AG04449 (cell line): ENCODE measurements around the gene MEMO1.

Source experiments
- CTCF ChIA-PET: fragments of 350-600 bp; formaldehyde crosslinking; extraction: SDS; loops from one replicate; lab custom pipeline; 2021; ENCODE audit warnings: antibody characterized with exemption; lab: Yijun Ruan, JAX
- POLR2A ChIA-PET: fragments of 400-600, 350-600 bp; formaldehyde crosslinking; extraction: SDS; loops from one replicate; lab custom pipeline; 2020; ENCODE audit warnings: antibody characterized with exemption, inconsistent platforms; lab: Yijun Ruan, JAX
- DNase-seq: peaks from one replicate; pipeline ENCODE4 v3.0.0-alpha.2; 2010; ENCODE audit warnings: low read depth, low spot score
- H3K4me3 ChIP-seq: 2 replicates; pipeline ENCODE4 v1.5.1; 2011; ENCODE audit warnings: low read depth, mild to moderate bottlenecking, control low read depth, low read length
- CTCF ChIP-seq: IDR thresholded peaks from one replicate; pipeline ENCODE4 v1.5.1; 2011; ENCODE audit warnings: mild to moderate bottlenecking, moderate library complexity, low read length, control low read depth, inconsistent platforms; ENCODE audit not compliant: insufficient read depth; ENCODE audit errors: missing control alignments

The MEMO1 gene

DNA sequence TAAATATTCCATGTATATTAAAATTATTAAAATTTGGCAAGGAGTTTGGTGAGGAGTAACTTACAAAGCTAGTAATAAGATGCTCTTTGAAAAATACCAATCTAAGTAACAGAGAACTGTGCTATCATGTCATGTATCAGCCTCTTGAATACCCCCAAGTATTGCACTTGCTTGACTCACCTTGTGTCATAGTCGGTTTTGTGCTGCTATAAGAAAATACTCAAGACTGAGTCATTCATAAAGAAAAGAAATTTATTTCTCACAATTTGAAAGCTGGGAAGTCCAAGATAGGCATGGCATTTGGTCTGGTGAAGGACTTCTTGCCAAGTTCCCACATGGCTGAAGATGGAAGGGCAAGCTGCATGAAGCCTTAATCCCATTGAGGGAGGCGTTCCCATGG lies 179.2 kb downstream of the MEMO1 start:
- ChIA-PET CTCF (no interaction called here), POLR2A (no interaction called here)
- no peak overlapping the region for H3K4me3 ChIP-seq
- no peak for DNase-seq
- no peak for TF ChIP-seq CTCF

GRCh38 chr2:31828891-31829290 lies 181.9 kb downstream of the MEMO1 start:
- ChIA-PET CTCF (no interaction called here), POLR2A (no interaction called here)
- no peak overlapping the region for H3K4me3 ChIP-seq
- TF ChIP-seq CTCF: no peak
- DNase-seq: no peak

DNA sequence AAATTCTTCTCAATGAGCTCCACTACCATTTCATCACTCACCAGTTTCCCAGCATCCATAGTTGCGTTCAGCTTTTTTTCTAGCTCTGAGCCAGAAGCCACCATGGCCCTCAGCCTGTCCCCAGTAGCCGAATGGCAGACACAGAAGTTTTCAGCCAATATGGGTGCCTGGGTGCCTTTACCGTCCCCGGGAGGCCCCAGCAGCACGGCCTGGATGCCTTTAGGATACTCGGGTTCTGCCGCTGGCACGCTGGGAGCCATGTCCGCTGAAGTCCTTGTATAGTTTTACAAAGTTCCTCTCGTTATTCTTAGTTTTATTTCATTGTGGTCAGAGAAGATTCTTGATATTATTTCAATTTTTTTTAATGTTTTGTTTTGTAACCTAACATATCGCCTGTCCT lies 187.2 kb downstream of the MEMO1 start:
- TF ChIP-seq CTCF: no peak
- no peak overlapping the region for H3K4me3 ChIP-seq
- no peak for DNase-seq
- ChIA-PET POLR2A (no interaction called here), CTCF (no interaction called here)

GRCh38 chr2:31822587-31822986 lies 188.2 kb downstream of the MEMO1 start:
- DNase-seq: no peak
- ChIA-PET CTCF (interaction anchor here (0.6 kb wide), 1 partner anchor 431 kb away, joined by 3 read pairs; no protein-coding TSS in a partner anchor), POLR2A (no interaction called here)
- TF ChIP-seq CTCF: no peak
- H3K4me3 ChIP-seq: no peak overlapping the region
